Upper lobe of left lung (tissue), 4 donors: ENCODE data around the gene TAF4.

Experiments used
- CTCF ChIP-seq, 6 experiments: fragments of 450-650 bp in 4 of 6; fragments of 200-600 bp in 2 of 6; sonication (generic) in 2 of 6; IDR thresholded peaks; one replicate each; pipeline ENCODE4 v1.5.1; 2016 to 2019; ENCODE audit warnings: antibody characterized with exemption in 6 of 6
- POLR2A ChIP-seq, 4 donors: fragments of 450-650 bp; IDR thresholded peaks; one replicate each; pipeline ENCODE4 v1.5.1; 2016 to 2017; ENCODE audit warnings: antibody characterized with exemption in 4 of 4, mild to moderate bottlenecking in 2 of 4
- POLR2AphosphoS5 ChIP-seq, 2 donors: sonication (generic); formaldehyde crosslinking; IDR thresholded peaks; one replicate each; pipeline ENCODE4 v1.5.1; 2017; ENCODE audit warnings: antibody characterized with exemption in 2 of 2

GRCh38 chr20:61997891-61998290 lies 67.8 kb downstream of the TAF4 start:
- TF ChIP-seq CTCF (IDR thresholded peaks at IDR 0.05) (no peak), POLR2AphosphoS5 (IDR thresholded peaks at IDR 0.05) (no peak), POLR2A (IDR thresholded peaks at IDR 0.05) (no peak)
